ENCODE data around the gene GREM2. TPM values are rescaled to one million over a fixed set of nuclear protein-coding genes. Genes with fewer than 3 reads are reported as not detected.

Gene GREM2
- total and polyA plus RNA-seq, 9 of the 15 experiments (the other 6 are each of a cell fraction or from before 2014, with no cell fraction given): 0.01 to 0.07 (median 0.05) TPM; not detected in 5

DNA sequence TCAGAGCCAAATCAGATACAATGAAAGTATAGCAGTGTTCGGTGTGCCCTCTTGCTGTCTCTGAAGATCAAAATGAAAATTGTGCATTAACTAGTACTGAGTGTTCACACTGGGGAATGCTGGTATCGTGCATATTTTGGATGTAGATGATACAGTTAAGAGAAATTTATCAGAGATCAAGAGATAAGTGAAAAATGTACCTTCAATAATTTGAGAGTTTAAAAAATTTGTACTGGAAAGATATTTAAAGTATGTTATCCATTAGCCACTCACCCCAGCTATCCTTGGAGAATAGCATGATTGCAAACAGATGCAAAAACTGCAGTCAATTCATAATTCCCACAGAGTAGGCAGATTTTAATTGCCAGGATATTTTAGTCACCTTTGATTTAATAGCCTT is 56.4 kb downstream of the GREM2 start:
- Histone ChIP-seq H3K79me2 (ENCODE audit: control insufficient read depth, insufficient read depth, low read length) (no peaks in the 10 kb centered on the region), H3K9me3 (replicated peaks; ENCODE audit: control insufficient read depth, insufficient read depth, low read depth, low read length) (no peaks in the 10 kb centered on the region; the same call in 1 of the 2 replicates), H3K4me3 (no peak overlapping the region), H3K27ac (ENCODE audit: extremely low read depth, low read depth, low read length) (no peak overlapping the region), H3K9me1 (ENCODE audit: control insufficient read depth, insufficient read depth, low read length) (no peaks in the 10 kb centered on the region), H3K27me3 (ENCODE audit: control insufficient read depth in 2 of 2, insufficient read depth in 2 of 2, low read length in 2 of 2) (no peaks in the 10 kb centered on the region), H3K4me1 (replicated peaks in 1 of 2; ENCODE audit: control insufficient read depth in 2 of 2, insufficient read depth in 2 of 2, low read length in 2 of 2) (no peaks in the 10 kb centered on the region), H4K20me1 (replicated peaks; ENCODE audit: control insufficient read depth, insufficient read depth, low read length) (no peaks in the 10 kb centered on the region), H3K4me2 (ENCODE audit: insufficient read depth, low read length) (no peak overlapping the region), H3K9ac (ENCODE audit: insufficient read depth in 1 of 2, low read depth in 2 of 2, low read length in 2 of 2) (no peak overlapping the region), H2AFZ (ENCODE audit: low read depth, low read length) (no peak overlapping the region), H3K36me3 (ENCODE audit: control insufficient read depth, insufficient read depth, low read length) (no peaks in the 10 kb centered on the region)
- 3% methylated on average over 2 of the region's 2 CpGs for WGBS (ENCODE audit: insufficient coverage, low coverage, missing lambda C conversion rate)
- no peak for DNase-seq (ENCODE audit: extremely low read depth in 1 of 4, low spot score in 3 of 4)
- no peak for TF ChIP-seq THAP12 (CRISPR knock-in tag; IDR thresholded peaks at IDR 0.05)
- no peak for TF ChIP-seq ZNF780A (CRISPR knock-in tag; IDR thresholded peaks at IDR 0.05)
- TF ChIP-seq ZNF184 (CRISPR knock-in tag; IDR thresholded peaks at IDR 0.05): no peak
- TF ChIP-seq, protein P1, sequence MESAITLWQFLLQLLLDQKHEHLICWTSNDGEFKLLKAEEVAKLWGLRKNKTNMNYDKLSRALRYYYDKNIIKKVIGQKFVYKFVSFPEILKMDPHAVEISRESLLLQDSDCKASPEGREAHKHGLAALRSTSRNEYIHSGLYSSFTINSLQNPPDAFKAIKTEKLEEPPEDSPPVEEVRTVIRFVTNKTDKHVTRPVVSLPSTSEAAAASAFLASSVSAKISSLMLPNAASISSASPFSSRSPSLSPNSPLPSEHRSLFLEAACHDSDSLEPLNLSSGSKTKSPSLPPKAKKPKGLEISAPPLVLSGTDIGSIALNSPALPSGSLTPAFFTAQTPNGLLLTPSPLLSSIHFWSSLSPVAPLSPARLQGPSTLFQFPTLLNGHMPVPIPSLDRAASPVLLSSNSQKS (CRISPR knock-in tag; IDR thresholded peaks at IDR 0.05): no peak
- TF ChIP-seq, protein P2, sequence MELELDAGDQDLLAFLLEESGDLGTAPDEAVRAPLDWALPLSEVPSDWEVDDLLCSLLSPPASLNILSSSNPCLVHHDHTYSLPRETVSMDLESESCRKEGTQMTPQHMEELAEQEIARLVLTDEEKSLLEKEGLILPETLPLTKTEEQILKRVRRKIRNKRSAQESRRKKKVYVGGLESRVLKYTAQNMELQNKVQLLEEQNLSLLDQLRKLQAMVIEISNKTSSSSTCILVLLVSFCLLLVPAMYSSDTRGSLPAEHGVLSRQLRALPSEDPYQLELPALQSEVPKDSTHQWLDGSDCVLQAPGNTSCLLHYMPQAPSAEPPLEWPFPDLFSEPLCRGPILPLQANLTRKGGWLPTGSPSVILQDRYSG (tag; conservative IDR thresholded peaks at IDR 0.05; ENCODE audit: low read depth): no peak
- no peak for TF ChIP-seq DEAF1 (CRISPR knock-in tag; IDR thresholded peaks at IDR 0.05)
- TF ChIP-seq SIRT6 (IDR thresholded peaks at IDR 0.05; ENCODE audit: low read depth, low read length): no peak
- no peak for ATAC-seq
- in situ Hi-C loops (cut with MboI) (no loop called here), intact Hi-C loops (cut with micrococcal nuclease) (no loop called here)
- BruUV-seq (replicated peaks): no TSS peak
- FAIRE-seq: no peak
- POLR2A ChIA-PET: no interaction called here
- CTCF ChIA-PET (ENCODE audit: low intra/inter-chr PET ratio): no interaction called here

All from K562 (cell line).